ENCODE results near the gene TRIM8. TPM values are rescaled to one million over a fixed set of nuclear protein-coding genes. Genes with fewer than 3 reads are reported as not detected.

TRIM8 gene
- polyA plus RNA-seq, 3 donors: 39.4 to 183 (median 41.4) TPM

- Mint-ChIP-seq H3K36me3 (peaks cover 0 to 8% of the 10 kb centered on the region in 2 donors), H3K27ac (peak overlapping the region; percentile 98 to 100 (median 99)), H3K9me3 (no peaks in the 10 kb centered on the region), H3K27me3 (ENCODE audit: low read depth in 3 of 3) (peaks cover 0 to under 1% (median 0%) of the 10 kb centered on the region in 3 donors), H3K4me1 (peaks cover 77% of the 10 kb centered on the region), H3K4me3 (peak overlapping the region; percentile 56 to 78)
- intact Hi-C loops (cut with micrococcal nuclease): loop anchor here (2.0 kb wide), 1 partner anchor 29 kb away; no protein-coding TSS in a partner anchor
- Histone ChIP-seq H3K79me2 (ENCODE audit: insufficient read depth, low read length) (peaks cover 7% of the 10 kb centered on the region), H2AFZ (ENCODE audit: insufficient read depth, low read depth, low read length, poor library complexity, severe bottlenecking) (no peak overlapping the region), H3K4me3 (replicated peaks in 1 of 3; ENCODE audit: low read depth in 2 of 3, low read length in 3 of 3) (peak overlapping the region in 1 of 3 experiments; percentile 74), H3K36me3 (replicated peaks in 1 of 2; ENCODE audit: control insufficient read depth in 1 of 2, insufficient read depth in 2 of 2, low read length in 2 of 2) (no peaks in the 10 kb centered on the region), H3K9me3 (replicated peaks in 1 of 2; ENCODE audit: control insufficient read depth in 1 of 2, insufficient read depth in 1 of 2, low read length in 2 of 2) (no peaks in the 10 kb centered on the region), H3K4me1 (ENCODE audit: control insufficient read depth in 1 of 2, insufficient read depth in 2 of 2, low read length in 2 of 2) (peaks cover 75 to 82% of the 10 kb centered on the region in 2 donors), H3K9ac (ENCODE audit: insufficient read depth, low read length, poor library complexity, severe bottlenecking) (peak overlapping the region; percentile 61), H4K20me1 (ENCODE audit: insufficient read depth, low read length) (no peaks in the 10 kb centered on the region), H3K27me3 (ENCODE audit: control insufficient read depth in 2 of 2, insufficient read depth in 2 of 2, low read length in 2 of 2) (no peaks in the 10 kb centered on the region), H3K4me2 (replicated peaks; ENCODE audit: extremely low read depth, low read length, poor library complexity, severe bottlenecking) (peak overlapping the region; percentile 80), H3K27ac (ENCODE audit: low read depth in 1 of 2, low read length in 2 of 2) (peak overlapping the region; percentile 91 to 93)
- WGBS (ENCODE audit: insufficient coverage): 50% methylated on average over 5 of the region's 16 CpGs
- peak; percentile 81 to 91 (median 88) for DNase-seq
- no peak for TF ChIP-seq CTCF (IDR thresholded peaks at IDR 0.05)
Measured at GRCh38 chr10:102675666-102676533, 31.6 kb downstream of the TRIM8 start.

GRCh38 chr10:102676534-102677315, 32.4 kb downstream of the TRIM8 start:
- Histone ChIP-seq H3K4me3 (replicated peaks in 1 of 3; ENCODE audit: low read depth in 2 of 3, low read length in 3 of 3) (peak overlapping the region in 1 of 3 experiments; percentile 74), H4K20me1 (ENCODE audit: insufficient read depth, low read length) (no peaks in the 10 kb centered on the region), H3K27me3 (ENCODE audit: control insufficient read depth in 2 of 2, insufficient read depth in 2 of 2, low read length in 2 of 2) (no peaks in the 10 kb centered on the region), H3K27ac (ENCODE audit: low read depth in 1 of 2, low read length in 2 of 2) (peak overlapping the region; percentile 91 to 93), H2AFZ (ENCODE audit: insufficient read depth, low read depth, low read length, poor library complexity, severe bottlenecking) (no peak overlapping the region), H3K4me2 (replicated peaks; ENCODE audit: extremely low read depth, low read length, poor library complexity, severe bottlenecking) (peak overlapping the region; percentile 80), H3K4me1 (ENCODE audit: control insufficient read depth in 1 of 2, insufficient read depth in 2 of 2, low read length in 2 of 2) (peaks cover 75 to 79% of the 10 kb centered on the region in 2 donors), H3K9me3 (replicated peaks in 1 of 2; ENCODE audit: control insufficient read depth in 1 of 2, insufficient read depth in 1 of 2, low read length in 2 of 2) (no peaks in the 10 kb centered on the region), H3K79me2 (ENCODE audit: insufficient read depth, low read length) (peaks cover 7% of the 10 kb centered on the region), H3K36me3 (replicated peaks in 1 of 2; ENCODE audit: control insufficient read depth in 1 of 2, insufficient read depth in 2 of 2, low read length in 2 of 2) (no peaks in the 10 kb centered on the region), H3K9ac (ENCODE audit: insufficient read depth, low read length, poor library complexity, severe bottlenecking) (no peak overlapping the region)
- peaks cover 0 to 3% (median 0%) of the 10 kb centered on the region in 3 donors for H3K27me3 Mint-ChIP-seq (ENCODE audit: low read depth in 3 of 3)
- no peak for TF ChIP-seq CTCF (IDR thresholded peaks at IDR 0.05)
- no peak for DNase-seq
- intact Hi-C loops (cut with micrococcal nuclease): no loop called here
- no peaks in the 10 kb centered on the region for H3K9me3 Mint-ChIP-seq
- H3K27ac Mint-ChIP-seq: peak overlapping the region; percentile 93 to 100 (median 98)
- WGBS (ENCODE audit: insufficient coverage): 60% methylated on average over 2 of the region's 9 CpGs
- H3K4me1 Mint-ChIP-seq: peaks cover 77% of the 10 kb centered on the region
- peak overlapping the region; percentile 37 to 78 for H3K4me3 Mint-ChIP-seq
- H3K36me3 Mint-ChIP-seq: peaks cover 5 to 14% of the 10 kb centered on the region in 2 donors
